Stimulated activated CD4-positive, alpha-beta T cell treated with anti-CD3 and anti-CD28 coated beads, Interleukin-12 subunit alpha, Interleukin-12 subunit beta, amount 100 ng/mL, for 24 hours (primary cell): ENCODE data around the gene TRIP13.
"Not testable (repeated sequence)": the region's sequence is repeated elsewhere in the genome, so short reads cannot be mapped to it uniquely, and the experiment has no call there.

Source experiments
- DNase-seq, 2 experiments: peaks; one replicate each; pipeline ENCODE4 v3.0.0-alpha.2; 2020; ENCODE audit warnings: low read depth in 2 of 2

Gene TRIP13

DNA sequence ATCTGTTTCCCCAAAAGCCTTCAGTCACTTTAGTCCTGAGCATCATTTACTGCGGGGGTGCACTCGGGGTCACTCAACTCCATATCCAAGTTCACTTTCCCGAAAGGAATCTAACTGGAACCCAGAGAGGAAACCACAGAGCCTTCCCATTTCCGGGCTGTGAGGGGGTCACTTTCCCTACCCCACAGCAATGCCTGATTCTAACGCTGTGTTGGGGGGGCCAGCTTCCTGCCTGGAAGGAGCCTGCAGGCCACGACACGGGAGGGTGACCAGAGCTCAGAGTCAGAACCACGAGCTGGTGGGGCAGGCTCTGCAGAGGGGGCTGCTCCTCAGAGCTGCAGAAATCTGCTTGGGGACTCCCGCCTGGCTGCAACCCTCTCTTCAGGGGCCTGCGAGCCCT is 20.4 kb upstream of the TRIP13 start:
- DNase-seq, result no peak

DNA sequence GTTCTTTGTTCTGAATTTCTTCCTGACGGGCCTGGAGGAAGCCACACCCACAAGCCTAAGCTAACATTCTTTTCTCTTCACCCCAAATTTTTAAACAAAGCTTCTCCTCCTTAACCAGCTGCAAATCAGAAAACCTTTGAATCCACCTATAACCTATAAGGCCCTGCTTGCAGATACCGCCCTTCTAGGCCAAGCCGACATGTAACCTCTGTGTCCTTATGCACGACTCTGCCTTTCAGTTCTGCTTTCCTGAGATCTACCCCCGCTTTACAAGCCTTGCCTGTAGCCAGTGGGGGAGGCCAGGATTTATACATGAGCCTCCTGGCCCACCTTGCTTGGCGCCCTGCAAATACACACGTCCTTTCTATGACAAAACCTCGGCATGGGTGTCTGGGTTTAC is 19.4 kb upstream of the TRIP13 start:
- DNase-seq, result no peak

DNA sequence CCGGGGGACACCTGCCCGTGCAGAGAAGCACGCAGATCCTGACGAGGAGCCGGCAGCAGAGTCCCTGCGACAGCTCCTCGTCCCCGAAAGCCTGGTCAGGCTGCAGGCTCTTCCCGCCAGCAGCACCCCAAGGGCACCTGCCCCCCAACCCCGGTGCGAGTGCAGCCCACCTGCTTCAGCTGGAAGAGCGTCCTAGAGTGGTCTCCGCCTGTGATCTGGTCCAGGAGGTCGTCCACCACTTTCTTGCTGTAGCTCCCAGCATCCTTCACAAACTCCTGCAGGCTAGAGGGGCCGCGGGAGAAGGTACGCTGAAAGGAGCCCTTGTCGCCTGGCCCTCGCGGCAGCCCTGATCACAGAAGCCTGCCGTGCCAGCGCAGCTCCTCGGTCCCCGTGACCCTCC is 16.8 kb upstream of the TRIP13 start:
- no peak for DNase-seq

GRCh38 chr5:876398-877365 is 16.0 kb upstream of the TRIP13 start:
- DNase-seq, result no peak

GRCh38 chr5:878125-878524 is 14.6 kb upstream of the TRIP13 start:
- DNase-seq, result no peak

DNA sequence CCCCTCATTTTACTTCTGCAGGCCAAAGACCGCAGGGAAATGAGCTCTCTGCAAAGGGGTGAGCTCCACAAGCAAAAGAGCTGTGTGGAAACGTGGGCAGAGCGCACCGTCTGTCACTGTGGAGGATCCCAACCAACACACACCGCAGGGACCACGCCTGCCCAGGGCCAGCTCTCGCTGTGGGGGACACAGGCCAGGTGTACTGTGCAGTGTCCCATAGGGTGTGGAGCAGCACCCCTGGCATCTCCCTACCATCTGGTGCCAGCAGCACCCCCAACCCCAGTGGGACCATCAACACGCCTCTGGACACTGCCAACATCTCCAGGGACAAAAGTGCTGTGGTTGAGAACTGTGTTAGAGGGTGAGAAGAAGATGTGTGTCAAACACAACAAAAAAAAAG is 14.0 kb upstream of the TRIP13 start:
- not testable (repeated sequence) for DNase-seq

- DNase-seq, result no peak
Measured at GRCh38 chr5:880816-881550, 11.7 kb upstream of the TRIP13 start.

GRCh38 chr5:881551-881935 is 11.1 kb upstream of the TRIP13 start:
- no peak for DNase-seq

DNA sequence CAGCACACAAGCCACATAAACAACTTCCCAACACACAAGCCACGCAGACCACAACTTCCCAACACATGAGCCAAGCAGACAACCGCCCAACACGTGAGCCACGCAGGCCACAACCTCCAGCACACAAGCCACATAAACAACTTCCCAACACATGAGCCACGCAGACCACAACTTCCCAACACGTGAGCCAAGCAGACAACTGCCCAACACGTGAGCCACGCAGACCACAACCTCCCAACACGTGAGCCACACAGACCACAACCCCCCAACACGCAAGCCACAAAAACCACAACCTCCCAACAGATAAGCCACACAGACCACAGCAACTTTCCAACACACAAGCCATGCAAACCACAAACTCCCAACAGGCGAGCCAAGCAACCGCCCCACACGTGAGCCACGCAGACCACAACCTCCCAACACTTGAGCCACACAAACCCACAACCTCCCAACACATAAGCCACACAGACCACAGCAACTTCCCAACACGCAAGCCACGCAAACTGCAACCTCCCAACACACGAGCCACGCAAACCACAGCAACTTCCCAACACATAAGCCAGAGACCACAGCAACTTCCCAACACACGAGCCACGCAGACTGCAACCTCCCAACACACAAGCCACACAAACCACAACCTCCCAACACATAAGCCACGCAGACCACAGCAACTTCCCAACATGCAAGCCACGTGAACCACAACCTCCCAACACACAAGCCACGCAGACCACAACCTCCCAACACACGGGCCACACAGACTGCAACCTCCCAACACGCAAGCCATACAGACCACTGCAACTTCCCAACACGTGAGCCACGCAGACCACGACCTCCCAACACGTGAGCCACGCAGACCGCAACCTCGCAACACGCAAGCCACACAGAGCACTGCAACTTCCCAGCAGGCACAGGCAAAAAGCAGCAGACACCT is 10.2 kb upstream of the TRIP13 start:
- DNase-seq, result no peak

GRCh38 chr5:883475-884181 is 9.1 kb upstream of the TRIP13 start:
- no peak for DNase-seq

DNA sequence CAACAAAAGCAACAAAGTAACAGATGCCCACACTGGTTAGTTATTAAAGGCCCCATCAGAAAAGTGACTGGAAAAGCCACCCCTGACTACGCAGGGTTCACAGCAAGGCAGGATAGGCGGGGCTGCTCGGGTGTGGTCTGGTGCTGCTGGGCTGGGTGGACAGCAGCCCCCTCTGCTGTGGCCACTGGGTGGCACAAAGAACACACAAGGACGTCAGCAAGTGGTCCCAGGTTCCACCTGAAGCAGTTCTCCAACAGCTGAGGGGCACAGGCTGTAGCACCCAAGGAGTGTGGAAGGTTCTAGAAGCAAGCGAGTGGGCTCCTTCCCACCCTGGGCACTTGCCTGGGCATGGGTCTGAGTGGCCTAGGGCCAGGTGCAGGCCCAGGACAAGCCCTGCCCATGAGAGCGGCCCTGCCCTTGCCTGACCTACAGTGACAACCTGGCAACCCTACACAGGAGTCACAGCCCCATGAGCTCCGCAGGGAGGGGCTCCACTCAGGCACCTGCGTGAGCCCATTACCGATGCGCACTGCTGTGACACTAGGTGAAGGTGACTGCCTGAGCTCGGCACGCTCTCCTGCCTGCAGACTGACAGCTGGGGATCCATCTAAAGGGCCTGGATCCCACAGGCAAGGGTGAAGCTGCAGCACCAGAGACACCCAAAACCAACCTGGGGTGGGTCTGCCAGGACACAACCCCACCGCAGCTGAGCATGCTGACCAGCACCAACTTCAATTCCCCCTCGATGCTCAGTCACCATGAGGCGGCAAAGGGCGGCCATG is 8.1 kb upstream of the TRIP13 start:
- DNase-seq, result no peak

DNA sequence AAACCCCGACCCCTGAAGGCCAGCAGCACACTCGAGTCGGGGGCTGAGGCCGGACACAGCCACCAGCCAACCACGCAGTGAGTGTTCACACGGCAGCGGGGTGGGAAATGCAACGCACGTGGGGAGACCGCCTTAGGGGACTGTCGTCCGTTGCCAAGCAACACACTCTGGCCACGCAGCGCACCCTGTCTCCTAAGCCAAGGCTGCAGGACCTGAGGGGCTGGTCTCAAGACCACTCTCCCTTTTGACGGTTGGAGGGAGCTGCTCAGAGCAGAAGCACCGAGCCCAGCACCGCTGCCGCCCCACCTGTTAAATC is 7.6 kb upstream of the TRIP13 start:
- DNase-seq, result no peak

DNA sequence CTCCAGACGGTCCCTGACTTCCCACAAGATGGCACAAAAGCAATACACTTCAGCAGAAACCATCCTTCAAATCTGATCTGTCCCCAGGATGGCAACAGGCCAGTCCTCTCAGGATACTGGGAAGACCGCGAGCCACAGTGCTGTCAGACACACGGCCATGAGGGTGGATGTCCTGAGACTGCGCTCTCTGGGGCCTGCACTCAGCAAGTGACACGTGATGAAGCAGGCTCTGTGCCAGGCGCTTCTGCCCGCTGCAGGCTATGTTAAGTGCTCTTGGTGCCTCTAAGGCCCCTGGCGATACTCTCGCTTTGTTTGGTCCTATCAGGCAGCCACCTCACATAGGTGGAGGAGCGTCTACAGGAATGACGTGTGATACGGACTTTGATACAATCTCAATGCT is 7.2 kb upstream of the TRIP13 start:
- DNase-seq, result no peak

DNA sequence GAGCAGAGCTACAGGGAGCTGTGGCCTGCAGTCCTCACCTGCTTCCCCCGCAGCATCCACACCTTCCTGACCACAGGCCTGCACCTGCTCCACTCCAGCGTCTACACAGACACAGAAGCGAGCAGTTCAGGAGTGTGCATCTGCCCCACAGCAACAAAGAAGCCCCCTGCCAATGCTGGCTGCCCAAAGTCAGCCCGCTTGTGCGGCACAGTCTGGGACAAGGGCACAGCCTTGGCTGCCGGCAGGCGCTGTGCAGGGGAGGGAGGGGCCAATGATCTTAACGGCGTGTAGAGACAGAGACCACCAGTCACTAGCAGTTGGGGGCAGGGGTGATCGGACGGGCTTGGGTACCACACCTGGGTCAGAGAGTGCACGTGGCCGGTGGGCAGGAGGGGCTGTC is 6.6 kb upstream of the TRIP13 start:
- DNase-seq, result no peak

DNA sequence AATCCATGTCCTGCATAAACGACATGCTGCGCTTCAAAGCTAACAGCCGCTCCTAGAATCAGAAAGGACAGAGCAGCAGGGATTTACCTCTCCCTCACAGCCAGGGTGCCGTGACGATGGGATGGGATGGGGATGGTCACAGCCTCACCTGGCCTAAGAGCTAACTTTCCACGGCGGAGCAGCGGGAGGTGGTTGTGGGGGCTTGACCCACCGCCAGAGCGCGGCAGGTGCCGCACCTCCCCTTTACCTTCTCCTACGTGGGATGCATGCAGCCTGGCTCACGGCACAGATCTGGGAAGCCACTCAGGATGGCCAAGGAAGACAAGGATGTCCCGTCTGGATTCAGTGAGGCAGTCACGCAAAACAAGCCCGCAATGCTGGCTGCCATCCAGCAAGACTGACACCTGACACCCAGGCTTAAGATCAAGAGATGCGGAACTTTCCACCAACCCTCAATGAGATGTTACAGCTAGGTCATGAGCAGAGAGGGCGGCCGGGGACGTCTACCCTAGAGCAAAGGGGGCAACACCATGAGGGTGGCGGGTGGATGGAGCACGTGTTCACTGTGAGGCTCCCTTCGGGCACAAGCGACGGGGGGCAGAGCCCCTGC is 5.9 kb upstream of the TRIP13 start:
- DNase-seq, result no peak

- DNase-seq, result no peak
Measured at GRCh38 chr5:887947-888637, 4.6 kb upstream of the TRIP13 start.

- no peak for DNase-seq
Measured at GRCh38 chr5:888638-889035, 4.0 kb upstream of the TRIP13 start.

- no peak for DNase-seq
Measured at GRCh38 chr5:889075-889710, 3.5 kb upstream of the TRIP13 start.
